ENCODE results near the gene BBC3. TPM values are rescaled to one million over a fixed set of nuclear protein-coding genes. Genes with fewer than 3 reads are reported as not detected.

BBC3 gene
- total and polyA plus RNA-seq, 2 experiments from 2014 or later = 9.9 to 14.7 TPM

DNA sequence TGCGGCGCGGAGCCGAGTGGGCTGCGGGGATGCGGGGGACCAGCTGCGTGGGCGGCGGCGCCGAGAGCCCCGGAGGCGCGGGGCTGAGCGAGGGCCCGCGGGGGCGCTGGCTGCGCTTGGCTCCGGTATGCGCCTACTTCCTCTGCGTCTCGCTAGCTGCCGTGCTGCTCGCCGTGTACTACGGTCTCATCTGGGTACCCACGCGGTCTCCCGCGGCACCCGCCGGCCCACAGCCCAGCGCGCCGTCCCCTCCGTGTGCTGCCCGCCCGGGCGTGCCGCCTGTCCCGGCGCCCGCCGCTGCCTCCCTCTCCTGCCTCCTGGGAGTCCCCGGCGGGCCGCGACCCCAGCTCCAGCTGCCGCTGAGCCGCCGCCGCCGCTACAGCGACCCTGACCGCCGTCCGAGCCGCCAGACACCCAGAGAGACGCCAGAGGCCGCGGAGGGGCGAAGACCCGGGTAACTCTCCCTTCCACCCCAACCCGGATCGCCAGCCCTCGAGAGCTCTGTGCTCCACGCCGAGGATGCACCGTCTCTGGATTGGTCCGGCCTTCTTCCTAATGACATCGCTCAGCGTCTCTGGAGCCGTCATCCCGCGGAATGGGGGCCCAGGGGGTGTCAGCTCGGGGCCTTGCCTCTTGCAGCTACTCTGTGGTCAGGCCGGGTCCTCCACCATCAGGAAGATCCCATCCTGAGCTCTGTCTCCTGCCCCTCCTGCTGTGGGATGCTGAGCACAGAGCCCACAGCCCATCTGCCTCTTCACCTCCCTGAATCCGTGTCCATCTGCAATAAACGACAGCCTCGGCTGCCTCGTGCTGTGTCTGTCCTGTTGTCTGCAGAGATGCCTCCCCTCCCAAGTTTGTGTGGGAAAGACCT is 44.1 kb upstream of the BBC3 start:
- peak overlapping the region; percentile 96 for H3K4me2 ChIP-seq
- H3K9me2 ChIP-seq (replicated peaks; ENCODE audit: insufficient read depth) = no peaks in the 10 kb centered on the region
- H2AFZ ChIP-seq = no peak overlapping the region
- peaks cover 9% of the 10 kb centered on the region for H3K79me2 ChIP-seq
- H3K9me3 ChIP-seq (ENCODE audit: low read depth) = no peaks in the 10 kb centered on the region
- no peak for DNase-seq (ENCODE audit: low spot score)
- no peaks in the 10 kb centered on the region for H3K36me3 ChIP-seq (replicated peaks; ENCODE audit: insufficient read depth, low read depth)
- no peak for TF ChIP-seq EZH2 (IDR thresholded peaks at IDR 0.05; ENCODE audit: borderline replicate concordance)
- no peak for TF ChIP-seq EZH2phosphoT487 (IDR thresholded peaks at IDR 0.05; ENCODE audit: low read depth, severe bottlenecking, unreplicated experiment)
- TF ChIP-seq, protein P1, sequence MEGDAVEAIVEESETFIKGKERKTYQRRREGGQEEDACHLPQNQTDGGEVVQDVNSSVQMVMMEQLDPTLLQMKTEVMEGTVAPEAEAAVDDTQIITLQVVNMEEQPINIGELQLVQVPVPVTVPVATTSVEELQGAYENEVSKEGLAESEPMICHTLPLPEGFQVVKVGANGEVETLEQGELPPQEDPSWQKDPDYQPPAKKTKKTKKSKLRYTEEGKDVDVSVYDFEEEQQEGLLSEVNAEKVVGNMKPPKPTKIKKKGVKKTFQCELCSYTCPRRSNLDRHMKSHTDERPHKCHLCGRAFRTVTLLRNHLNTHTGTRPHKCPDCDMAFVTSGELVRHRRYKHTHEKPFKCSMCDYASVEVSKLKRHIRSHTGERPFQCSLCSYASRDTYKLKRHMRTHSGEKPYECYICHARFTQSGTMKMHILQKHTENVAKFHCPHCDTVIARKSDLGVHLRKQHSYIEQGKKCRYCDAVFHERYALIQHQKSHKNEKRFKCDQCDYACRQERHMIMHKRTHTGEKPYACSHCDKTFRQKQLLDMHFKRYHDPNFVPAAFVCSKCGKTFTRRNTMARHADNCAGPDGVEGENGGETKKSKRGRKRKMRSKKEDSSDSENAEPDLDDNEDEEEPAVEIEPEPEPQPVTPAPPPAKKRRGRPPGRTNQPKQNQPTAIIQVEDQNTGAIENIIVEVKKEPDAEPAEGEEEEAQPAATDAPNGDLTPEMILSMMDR (IDR thresholded peaks at IDR 0.05; ENCODE audit: poor library complexity) = no peak
- peak overlapping the region; percentile 45 for H3K4me3 ChIP-seq
- H3K27ac ChIP-seq = peak overlapping the region; percentile 37
- no peaks in the 10 kb centered on the region for H3K27me3 ChIP-seq
- peaks cover 15% of the 10 kb centered on the region for H3K4me1 ChIP-seq (ENCODE audit: insufficient read depth)
- WGBS (ENCODE audit: low lambda C conversion rate, missing lambda C conversion rate) = 23% methylated on average over 39 of the region's 82 CpGs
- H4K20me1 ChIP-seq (ENCODE audit: insufficient read depth, poor library complexity, severe bottlenecking) = peaks cover 10% of the 10 kb centered on the region

DNA sequence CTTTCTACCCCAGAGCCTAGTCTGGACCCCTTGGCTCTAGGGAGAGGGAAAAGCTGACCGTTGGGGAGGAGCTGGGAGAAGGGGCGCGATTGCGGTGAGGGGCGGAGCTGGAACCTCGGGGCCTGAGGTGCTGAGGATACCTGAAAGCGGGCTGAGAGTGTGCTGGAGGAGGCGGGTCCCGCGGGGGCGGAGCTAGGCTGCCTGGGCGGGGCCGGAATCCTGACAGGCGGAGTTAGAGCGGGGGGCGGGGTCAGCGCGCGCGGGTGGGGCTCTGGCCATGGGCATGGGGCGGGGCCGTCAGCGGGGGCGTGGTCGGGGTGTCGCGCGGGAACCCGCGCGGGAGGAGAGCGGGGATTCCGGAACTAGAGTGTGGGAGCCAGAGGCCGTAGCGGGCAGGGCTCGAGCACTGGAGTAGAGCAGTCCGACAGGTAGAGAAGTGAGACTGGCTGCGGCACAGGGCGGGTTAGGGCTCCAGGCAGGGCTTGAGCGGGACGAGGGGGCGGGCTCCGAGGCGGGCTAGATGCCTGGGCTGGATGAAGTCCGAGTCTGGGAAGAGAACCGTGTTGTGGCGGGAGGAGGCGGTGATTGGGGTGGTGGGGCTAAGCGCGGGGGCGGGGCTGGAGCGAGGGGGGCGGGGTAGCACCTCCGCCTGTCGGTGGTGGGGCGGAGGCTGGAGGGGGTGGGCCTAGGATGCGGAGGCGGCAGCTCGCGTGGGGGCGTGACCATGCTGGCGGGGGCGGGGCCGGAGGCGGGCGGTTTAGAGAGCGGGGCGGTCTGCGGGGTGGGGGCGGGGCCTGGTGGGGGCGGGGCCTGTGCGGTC is 43.3 kb upstream of the BBC3 start, which contains the start of gene INAFM1:
INAFM1 (plus strand) TSS at position 815 of the 820 bp plus-strand sequence. CDS start 35 bp downstream, outside the sequence.
- peaks cover 9% of the 10 kb centered on the region for H3K79me2 ChIP-seq
- peak within 1 kb of the TSS; percentile 78 for H2AFZ ChIP-seq
- 1% methylated on average over 14 of the region's 72 CpGs for WGBS (ENCODE audit: low lambda C conversion rate, missing lambda C conversion rate)

DNA sequence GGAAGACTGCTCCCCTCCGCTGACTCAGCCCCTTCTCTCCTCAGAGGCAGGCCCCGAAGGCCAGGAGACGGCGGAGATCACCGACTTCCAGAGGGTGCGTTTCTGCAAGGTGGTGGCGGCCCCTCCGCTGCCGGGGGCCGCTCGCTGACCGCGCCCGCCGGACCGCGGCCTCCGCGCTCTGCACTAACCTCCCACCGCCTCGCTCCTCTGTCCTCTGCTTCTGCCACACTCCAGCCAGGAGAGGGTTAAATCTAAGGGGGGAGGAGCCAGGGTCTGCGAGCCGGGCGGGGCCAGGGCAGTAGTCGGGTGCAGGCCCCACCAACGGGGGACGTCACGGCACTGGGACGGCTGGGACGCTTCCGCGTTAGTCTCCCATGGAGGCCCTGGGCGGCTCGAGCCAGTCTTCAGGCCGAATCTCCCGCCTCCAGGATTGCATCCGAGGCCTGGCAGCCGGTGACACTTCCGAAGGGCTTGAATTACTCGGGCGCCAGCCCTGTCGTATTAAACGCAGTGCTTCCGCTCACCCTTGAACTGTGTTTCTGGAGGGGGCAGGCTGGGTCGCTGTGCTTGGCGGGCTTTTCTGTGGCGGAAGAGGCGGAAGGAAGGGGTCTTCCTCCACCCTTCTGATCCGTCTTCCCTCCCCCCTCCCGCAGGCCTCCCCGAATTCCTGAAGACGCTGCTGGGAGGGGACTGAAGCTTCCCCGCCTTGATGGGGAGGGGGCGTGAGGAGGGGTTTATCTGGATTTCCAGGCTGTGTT is 42.5 kb upstream of the BBC3 start:
- H2AFZ ChIP-seq = peak overlapping the region; percentile 5
- H3K27ac ChIP-seq = peak overlapping the region; percentile 99
- H3K4me3 ChIP-seq = peak overlapping the region; percentile 37
- TF ChIP-seq, protein P1 (IDR thresholded peaks at IDR 0.05; ENCODE audit: poor library complexity) = no peak
- TF ChIP-seq EZH2 (IDR thresholded peaks at IDR 0.05; ENCODE audit: borderline replicate concordance) = no peak
- no peak for TF ChIP-seq EZH2phosphoT487 (IDR thresholded peaks at IDR 0.05; ENCODE audit: low read depth, severe bottlenecking, unreplicated experiment)
- under 1% methylated on average over 48 of the region's 54 CpGs for WGBS (ENCODE audit: low lambda C conversion rate, missing lambda C conversion rate)
- no peaks in the 10 kb centered on the region for H3K27me3 ChIP-seq
- H3K36me3 ChIP-seq (replicated peaks; ENCODE audit: insufficient read depth, low read depth) = no peaks in the 10 kb centered on the region
- H3K79me2 ChIP-seq = peaks cover 9% of the 10 kb centered on the region
- peaks cover 10% of the 10 kb centered on the region for H4K20me1 ChIP-seq (ENCODE audit: insufficient read depth, poor library complexity, severe bottlenecking)
- no peaks in the 10 kb centered on the region for H3K9me3 ChIP-seq (ENCODE audit: low read depth)
- peaks cover 15% of the 10 kb centered on the region for H3K4me1 ChIP-seq (ENCODE audit: insufficient read depth)
- DNase-seq (ENCODE audit: low spot score) = peak; percentile 97
- no peaks in the 10 kb centered on the region for H3K9me2 ChIP-seq (replicated peaks; ENCODE audit: insufficient read depth)
- peak overlapping the region; percentile 88 for H3K4me2 ChIP-seq

More for the DNA sequence above, 43.3 kb upstream of the BBC3 start, which contains the start of gene INAFM1:
- TF ChIP-seq EZH2phosphoT487 (IDR thresholded peaks at IDR 0.05; ENCODE audit: low read depth, severe bottlenecking, unreplicated experiment) (no peak), EZH2 (IDR thresholded peaks at IDR 0.05; ENCODE audit: borderline replicate concordance) (no peak)
- TF ChIP-seq, protein P1 (IDR thresholded peaks at IDR 0.05; ENCODE audit: poor library complexity) = no peak
- no peaks in the 10 kb centered on the region for H3K9me3 ChIP-seq (ENCODE audit: low read depth)
- peaks cover 10% of the 10 kb centered on the region for H4K20me1 ChIP-seq (ENCODE audit: insufficient read depth, poor library complexity, severe bottlenecking)
- H3K4me2 ChIP-seq = peak within 1 kb of the TSS; percentile 96
- peak within 1 kb of the TSS; percentile 99 for H3K27ac ChIP-seq
- peaks cover 15% of the 10 kb centered on the region for H3K4me1 ChIP-seq (ENCODE audit: insufficient read depth)
- no peaks in the 10 kb centered on the region for H3K36me3 ChIP-seq (replicated peaks; ENCODE audit: insufficient read depth, low read depth)
- H3K27me3 ChIP-seq = no peaks in the 10 kb centered on the region
- H3K4me3 ChIP-seq = peak within 1 kb of the TSS; percentile 80
- H3K9me2 ChIP-seq (replicated peaks; ENCODE audit: insufficient read depth) = no peaks in the 10 kb centered on the region
- peak; percentile 99 for DNase-seq (ENCODE audit: low spot score)

Measured in hepatocyte (in vitro differentiated cells).